Kidney epithelial cell (primary cell): ENCODE measurements around the gene HABP2. TPM values are rescaled to one million over a fixed set of nuclear protein-coding genes. Genes with fewer than 3 reads are reported as not detected.

Experiments
- DNase-seq: peaks from one replicate; pipeline ENCODE4 v3.0.0-alpha.2; 2010; ENCODE audit warnings: low read depth
- H3K27me3 ChIP-seq: 2 replicates; pipeline ENCODE4 v1.6.0; 2011; ENCODE audit warnings: low read length; ENCODE audit not compliant: control insufficient read depth, insufficient read depth
- H3K36me3 ChIP-seq: 2 replicates; pipeline ENCODE4 v1.5.1; 2011; ENCODE audit warnings: low read length; ENCODE audit not compliant: control insufficient read depth, insufficient read depth
- H3K4me3 ChIP-seq: 2 replicates; pipeline ENCODE4 v1.5.1; 2011; ENCODE audit warnings: low read depth, mild to moderate bottlenecking, control low read depth, low read length
- total RNA-seq: library from RNA; depleted of rRNA; stranded (reverse); fragments of >200 nt; gene quantifications from 2 replicates; pipeline ENCODE4 v1.2.3, GENCODE V29; 2015
- TF ChIP-seq, protein P1 (sequence below): IDR thresholded peaks from 2 replicates; pipeline ENCODE4 v1.5.1; 2011; ENCODE audit warnings: mild to moderate bottlenecking, moderate library complexity, low read length, control low read depth, inconsistent platforms; ENCODE audit not compliant: insufficient read depth, poor library complexity, severe bottlenecking

Gene HABP2
- total RNA-seq, 1 donor from 2014 or later: 0.08 TPM

DNA sequence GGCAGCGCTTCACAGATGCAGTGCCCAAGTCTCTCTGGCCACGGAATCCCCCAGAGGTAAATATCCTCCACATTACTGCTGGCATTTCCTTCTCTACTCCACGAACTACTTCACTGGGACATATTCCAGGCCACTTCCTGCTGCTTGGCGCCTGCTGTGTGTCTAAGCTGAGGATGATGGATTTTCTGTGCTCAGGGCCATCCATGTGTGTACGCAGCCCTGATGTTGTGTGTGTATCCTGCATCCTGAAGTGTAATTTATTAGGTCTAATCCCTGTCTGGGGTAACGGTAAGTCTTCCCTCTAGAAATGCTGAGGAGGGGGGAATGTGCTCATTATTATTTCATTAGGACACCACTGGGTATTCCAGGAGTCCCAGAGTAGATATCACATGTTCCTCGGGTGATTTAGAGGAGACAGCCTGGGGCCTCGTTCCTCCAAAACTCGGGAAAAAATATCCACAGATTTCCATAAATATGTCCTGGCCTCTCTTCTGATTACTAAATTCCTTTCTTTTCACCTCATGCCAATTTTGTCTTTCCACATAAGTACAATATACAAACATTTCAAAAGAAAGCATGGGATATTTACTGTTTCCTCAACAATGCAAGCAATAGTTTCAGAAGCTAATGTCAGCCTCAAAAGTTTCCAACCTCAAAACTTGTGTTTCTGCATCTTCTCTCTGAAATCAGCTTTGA, 25.5 kb upstream of the HABP2 start:
- Histone ChIP-seq H3K4me3 (no peak overlapping the region), H3K27me3 (peaks cover 8% of the 10 kb centered on the region), H3K36me3 (no peaks in the 10 kb centered on the region)
- TF ChIP-seq, protein P1, sequence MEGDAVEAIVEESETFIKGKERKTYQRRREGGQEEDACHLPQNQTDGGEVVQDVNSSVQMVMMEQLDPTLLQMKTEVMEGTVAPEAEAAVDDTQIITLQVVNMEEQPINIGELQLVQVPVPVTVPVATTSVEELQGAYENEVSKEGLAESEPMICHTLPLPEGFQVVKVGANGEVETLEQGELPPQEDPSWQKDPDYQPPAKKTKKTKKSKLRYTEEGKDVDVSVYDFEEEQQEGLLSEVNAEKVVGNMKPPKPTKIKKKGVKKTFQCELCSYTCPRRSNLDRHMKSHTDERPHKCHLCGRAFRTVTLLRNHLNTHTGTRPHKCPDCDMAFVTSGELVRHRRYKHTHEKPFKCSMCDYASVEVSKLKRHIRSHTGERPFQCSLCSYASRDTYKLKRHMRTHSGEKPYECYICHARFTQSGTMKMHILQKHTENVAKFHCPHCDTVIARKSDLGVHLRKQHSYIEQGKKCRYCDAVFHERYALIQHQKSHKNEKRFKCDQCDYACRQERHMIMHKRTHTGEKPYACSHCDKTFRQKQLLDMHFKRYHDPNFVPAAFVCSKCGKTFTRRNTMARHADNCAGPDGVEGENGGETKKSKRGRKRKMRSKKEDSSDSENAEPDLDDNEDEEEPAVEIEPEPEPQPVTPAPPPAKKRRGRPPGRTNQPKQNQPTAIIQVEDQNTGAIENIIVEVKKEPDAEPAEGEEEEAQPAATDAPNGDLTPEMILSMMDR: no peak
- DNase-seq: no peak

DNA sequence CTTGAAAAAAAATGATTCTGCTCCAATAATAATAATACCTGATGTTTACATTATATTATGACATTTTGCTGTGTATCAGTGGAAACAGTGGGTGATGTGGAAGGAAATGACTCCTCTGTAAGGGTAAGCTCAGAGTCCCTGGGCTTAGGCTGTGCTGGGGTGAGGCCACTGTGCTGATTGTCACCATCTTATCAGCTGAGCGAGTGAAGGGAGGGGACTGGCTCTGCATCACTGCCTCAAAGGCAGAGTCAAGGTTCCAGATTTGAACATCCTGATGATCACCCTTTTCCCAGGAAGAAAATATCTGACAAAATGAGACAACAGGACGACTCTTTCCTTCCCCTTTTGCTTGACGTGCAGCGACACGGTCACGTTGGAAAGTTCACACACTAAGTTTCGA, 24.0 kb upstream of the HABP2 start:
- Histone ChIP-seq H3K27me3 (peaks cover 9% of the 10 kb centered on the region), H3K36me3 (no peaks in the 10 kb centered on the region), H3K4me3 (no peak overlapping the region)
- TF ChIP-seq, protein P1: no peak
- DNase-seq: no peak

DNA sequence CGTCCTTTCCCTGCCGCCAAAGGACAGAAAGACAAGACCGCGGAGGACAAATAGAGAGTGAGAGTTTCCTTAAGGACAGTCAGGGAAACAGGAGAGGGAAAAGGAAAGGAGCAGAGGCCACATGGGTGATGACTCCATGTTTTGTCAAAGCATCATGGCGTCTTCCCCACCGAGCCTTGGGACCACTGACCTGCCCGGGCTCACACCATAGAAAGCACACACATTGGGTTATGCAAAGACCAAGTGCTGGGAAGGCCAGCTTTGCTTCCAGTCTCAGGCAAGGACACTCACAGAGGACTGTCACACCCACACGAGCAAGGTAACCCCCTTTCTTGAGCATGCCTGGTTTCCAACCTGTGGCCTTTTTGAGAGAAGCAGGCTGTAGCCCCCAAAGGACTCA, 23.3 kb upstream of the HABP2 start:
- no peak for DNase-seq
- no peak overlapping the region for H3K4me3 ChIP-seq
- TF ChIP-seq, protein P1: no peak
- peaks cover 9% of the 10 kb centered on the region for H3K27me3 ChIP-seq
- no peaks in the 10 kb centered on the region for H3K36me3 ChIP-seq

DNA sequence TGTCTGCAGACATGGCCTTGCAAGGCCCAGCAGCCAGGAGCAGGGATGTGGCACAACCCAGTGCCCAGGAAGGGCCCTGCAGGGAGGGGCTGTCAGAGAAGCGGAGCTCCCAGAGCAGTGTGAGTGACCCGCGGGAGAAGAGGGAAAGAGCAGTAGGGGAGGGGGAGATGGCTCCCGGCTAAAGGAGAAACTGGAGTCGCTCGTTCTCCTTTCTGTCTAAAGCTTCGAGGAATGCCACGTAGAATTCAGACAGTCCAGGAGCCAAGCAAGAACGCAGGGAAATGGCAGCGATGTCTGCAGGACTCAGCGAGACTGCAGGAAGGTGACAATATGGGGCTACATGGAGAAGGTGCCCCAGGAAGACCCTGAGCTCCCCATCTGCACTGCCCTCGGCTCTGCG, 22.4 kb upstream of the HABP2 start:
- Histone ChIP-seq H3K27me3 (peaks cover 9% of the 10 kb centered on the region), H3K36me3 (no peaks in the 10 kb centered on the region), H3K4me3 (no peak overlapping the region)
- DNase-seq: no peak
- TF ChIP-seq, protein P1: no peak

DNA sequence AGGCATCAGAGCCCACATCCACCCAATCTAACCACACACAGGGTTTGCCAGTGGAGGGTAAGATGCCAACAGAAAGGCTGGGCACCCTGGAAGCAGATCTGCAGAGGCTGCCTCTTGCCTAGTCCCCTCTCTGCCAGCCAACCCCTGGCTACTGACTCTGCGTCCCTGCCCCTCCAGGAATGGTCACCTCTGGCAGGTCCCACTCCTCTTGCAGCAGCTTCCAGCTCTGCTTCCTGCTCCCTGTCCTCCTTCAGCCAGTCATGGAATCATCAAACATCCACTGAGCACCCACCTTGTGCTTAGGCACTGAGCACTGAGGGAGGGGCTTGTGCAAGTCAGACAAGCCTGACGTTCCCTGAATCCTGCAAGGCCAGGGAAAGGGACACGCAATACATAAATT, 20.1 kb upstream of the HABP2 start:
- TF ChIP-seq, protein P1: no peak
- Histone ChIP-seq H3K4me3 (no peak overlapping the region), H3K36me3 (no peaks in the 10 kb centered on the region), H3K27me3 (peaks cover 6% of the 10 kb centered on the region)
- no peak for DNase-seq

DNA sequence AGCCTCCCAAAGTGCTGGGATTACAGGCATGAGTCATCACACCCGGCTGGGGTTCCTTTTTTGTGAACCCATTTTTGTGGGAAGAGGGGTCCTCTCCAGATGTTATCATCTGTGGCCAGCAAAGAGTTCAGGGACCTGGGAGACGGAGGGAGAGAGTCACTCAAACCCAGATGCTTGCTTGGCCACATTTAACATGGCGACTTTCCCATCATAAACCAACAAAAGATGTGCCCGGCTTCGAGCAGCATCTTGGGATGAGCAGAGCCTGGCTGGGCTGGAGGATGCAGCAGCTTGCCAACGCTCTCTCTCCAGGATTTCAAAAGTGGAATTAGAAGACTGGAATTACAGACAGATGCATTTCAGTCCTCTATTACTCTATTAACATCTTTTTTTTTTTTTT, 19.1 kb upstream of the HABP2 start:
- Histone ChIP-seq H3K4me3 (no peak overlapping the region), H3K27me3 (peaks cover 6% of the 10 kb centered on the region), H3K36me3 (no peaks in the 10 kb centered on the region)
- TF ChIP-seq, protein P1: no peak
- DNase-seq: no peak
